ENCODE data around the gene PRKCQ.

Gene PRKCQ

GRCh38 chr10:6565588-6565987, 14.5 kb downstream of the PRKCQ start:
- DNase-seq = no peak

GRCh38 chr10:6564367-6564766, 15.7 kb downstream of the PRKCQ start:
- DNase-seq = no peak

DNA sequence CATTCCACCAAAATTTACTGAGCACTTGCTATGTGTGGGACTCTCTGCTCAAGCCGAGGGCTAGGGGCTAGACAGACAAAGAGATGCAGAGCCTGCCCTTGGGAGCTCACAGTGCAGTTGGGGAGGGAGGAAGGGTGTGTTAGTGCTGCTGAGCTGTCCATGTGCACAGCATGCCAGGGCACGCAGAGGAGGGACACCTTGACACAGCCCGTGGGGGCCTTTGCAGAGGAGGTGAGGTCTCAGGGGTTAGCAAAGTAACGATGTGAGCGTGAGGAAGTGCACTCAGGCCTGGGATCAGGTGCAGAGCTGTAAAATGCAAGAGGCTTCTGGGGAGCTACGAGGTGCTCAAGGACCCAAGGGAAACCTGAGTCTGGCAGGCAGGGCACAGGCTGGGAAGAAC, 16.3 kb downstream of the PRKCQ start:
- no peak for DNase-seq

GRCh38 chr10:6563075-6563474, 17.0 kb downstream of the PRKCQ start:
- no peak for DNase-seq

DNA sequence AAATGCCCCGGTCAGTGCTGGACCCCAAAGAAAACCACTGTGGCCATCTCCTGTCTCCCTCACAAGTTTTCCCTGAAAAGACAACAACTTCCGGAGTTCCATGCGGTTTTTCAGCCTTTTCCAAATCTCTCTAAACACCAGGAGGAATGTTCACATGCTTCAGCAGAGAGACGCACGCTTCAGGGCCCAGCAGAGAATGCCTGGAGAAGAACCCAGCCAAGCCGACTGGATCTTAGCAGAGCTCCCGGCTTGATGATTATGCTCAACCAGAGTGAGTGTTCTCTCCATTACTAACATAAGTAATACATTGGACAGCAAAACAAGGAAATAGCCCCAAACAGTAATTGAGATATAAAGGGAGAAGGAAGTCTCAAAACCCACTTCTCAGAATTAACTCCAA, 17.9 kb downstream of the PRKCQ start:
- DNase-seq = no peak

GRCh38 chr10:6561552-6561951, 18.5 kb downstream of the PRKCQ start:
- DNase-seq = no peak

DNA sequence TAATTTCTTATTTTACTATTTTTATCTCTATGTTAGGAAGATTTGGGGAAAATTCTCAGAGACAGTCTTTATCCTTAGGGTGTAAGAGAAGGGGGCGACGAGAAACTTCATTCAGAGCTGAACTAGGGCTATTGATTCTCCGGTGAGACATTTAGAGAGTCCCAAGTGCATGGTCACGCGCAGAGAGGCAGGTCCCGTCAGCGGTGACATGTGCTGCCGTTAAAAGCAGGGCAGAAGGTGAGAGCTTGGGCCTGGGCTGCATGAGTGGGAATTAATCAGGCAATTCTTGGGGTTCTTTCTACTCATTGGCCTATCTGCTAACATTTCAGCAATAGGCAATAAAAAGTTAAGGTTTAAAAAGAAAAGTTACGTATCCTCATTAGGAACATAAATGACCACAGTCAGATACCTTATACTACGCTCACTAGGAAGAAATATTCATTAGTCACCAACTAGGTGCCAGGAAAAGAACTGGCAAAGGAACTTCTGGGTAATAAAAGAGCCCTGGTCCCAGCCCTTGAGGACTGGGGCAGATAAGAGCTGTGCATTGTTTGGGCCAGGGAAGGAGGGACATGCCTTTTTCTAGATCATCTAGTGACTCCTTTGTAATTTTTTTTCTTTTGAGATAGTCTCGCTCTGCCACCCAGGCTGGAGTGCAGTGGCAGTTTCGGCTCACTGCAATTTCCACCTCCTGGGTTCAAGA, 21.2 kb downstream of the PRKCQ start:
- DNase-seq = no peak

GRCh38 chr10:6558272-6558671, 21.8 kb downstream of the PRKCQ start:
- DNase-seq = no peak

- DNase-seq = no peak
These were observed 26.1 kb downstream of the PRKCQ start for GRCh38 chr10:6553937-6554336.

DNA sequence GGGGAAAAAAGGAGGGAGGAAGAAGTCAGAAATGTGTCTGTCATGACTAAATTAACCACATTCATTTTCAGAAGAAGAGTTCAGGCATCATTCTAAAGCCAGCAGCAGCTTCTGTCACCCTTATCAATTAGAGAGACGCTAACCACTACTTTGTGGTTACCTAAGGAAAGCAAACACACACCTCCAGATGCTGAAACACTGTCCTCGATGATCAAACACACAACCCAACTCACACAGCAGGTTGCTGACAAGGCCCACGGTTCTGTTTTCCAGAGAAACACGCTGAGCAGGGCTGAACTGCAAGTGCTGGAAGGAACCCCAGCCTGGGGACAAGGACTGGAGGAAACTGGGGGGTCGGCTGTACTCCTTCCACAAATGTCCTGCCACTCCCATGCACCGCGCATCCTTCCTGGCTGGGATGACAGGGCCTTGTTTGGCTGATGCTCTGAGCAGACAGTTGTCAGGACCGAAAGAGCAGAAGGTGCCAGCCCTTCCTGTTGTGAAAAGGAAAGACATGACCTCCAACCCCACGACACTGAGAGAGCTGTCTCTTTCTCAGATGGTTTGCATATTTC, 36.6 kb downstream of the PRKCQ start:
- peak in 2 of 3 experiments; percentile 24 to 54 for DNase-seq

DNA sequence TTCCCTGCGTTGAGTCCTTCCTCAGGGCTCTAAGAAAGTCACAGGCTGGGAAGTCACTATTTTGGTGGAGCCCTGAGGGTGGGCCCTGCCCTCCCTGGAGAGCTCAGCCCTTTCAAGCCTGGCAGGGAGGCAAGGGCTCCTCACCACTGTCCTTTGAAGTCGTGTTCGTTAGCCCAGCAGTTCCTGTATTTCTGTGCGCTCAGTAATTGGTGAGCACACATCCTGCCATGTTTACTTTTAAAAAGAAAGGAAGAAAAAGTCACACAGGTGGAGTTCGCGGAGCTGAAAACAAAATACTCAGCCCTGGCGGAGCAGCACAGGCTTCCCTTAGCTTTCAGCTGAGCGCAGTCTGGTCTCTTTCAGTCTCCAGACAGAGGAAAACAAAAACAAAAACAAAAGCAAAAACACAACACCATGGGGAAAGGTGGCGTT, 37.1 kb downstream of the PRKCQ start:
- peak in 2 of 3 experiments; percentile 36 to 66 for DNase-seq

GRCh38 chr10:6539833-6540232, 40.2 kb downstream of the PRKCQ start:
- no peak for DNase-seq

DNA sequence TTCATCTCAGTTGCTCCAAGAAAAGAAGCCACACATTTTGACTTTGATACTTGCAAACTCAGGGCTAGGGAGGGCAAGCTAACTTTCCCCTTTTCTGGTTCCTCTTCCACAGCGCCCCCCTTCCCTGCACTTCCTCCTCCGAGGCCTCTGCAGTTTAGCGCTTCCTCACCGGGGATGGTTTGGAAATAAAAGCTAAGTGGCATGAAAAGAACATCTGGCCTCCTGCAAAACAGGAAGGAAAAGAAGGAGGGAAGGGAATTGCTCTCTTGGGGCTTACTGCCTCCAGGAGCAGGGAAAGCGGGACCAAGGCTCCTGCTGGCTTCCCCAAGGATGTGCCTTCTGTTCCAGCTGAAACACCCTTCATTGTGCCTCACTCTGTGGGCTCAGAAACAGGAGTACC, 42.3 kb downstream of the PRKCQ start:
- DNase-seq = no peak

GRCh38 chr10:6536102-6536501, 44.0 kb downstream of the PRKCQ start:
- DNase-seq = no peak

GRCh38 chr10:6535156-6535764, 44.8 kb downstream of the PRKCQ start:
- no peak for DNase-seq

GRCh38 chr10:6532321-6532720, 47.8 kb downstream of the PRKCQ start:
- DNase-seq = no peak

DNA sequence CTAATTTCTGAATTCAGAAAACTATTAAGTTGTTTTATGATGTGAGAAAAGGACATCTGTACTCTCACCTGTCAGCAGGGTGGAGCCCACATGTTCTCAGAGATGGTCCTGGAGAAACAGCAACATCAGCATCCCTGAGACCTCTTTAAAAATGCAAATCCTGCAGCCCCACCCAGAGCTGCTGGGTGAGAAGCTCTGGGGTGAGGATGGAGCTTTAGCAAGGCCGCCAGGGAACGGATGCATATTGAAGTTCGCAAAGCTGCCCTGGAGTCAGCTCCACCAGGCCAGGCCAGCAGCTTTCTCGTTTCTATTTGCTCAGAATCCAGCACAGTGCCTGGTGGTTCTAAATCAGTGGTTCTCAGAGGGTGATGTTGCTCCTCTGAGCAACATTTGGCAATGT, 49.1 kb downstream of the PRKCQ start:
- no peak for DNase-seq

GRCh38 chr10:6530211-6530840, 49.8 kb downstream of the PRKCQ start:
- DNase-seq = no peak

DNA sequence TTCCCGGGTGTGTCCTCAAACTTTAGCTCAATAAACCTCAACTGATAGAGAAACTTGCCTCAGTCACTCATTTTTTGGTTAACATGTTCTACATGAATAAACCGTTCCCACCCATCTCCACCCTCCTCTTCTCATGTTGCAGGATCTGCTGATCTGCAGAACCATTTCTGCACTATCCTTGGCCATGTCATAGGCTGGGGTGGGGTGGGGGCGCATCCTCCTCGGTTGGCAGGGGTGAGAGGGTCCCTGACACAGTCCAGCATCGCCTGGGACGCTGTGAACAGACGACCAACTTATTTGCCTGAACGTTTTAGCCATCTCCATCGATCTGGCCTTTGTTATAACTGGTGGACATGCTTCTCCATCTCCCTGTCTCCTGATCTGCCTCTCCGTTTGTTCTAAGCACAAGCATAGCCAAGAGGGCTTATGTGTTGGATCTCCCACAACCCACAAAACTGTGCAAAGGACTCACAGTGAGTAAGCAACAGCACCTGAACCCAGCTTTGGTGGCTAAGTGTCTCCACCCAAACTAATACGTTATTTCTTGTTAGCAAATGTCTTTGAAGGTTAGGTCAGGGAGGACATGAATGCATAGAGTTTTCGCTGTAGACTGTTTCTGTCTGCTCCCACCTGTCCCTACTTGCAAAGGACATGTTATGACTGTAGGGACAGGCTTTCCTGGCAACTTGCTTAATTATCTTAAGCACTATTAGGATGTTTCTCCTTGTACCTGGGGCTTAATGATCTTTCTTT, 51.7 kb downstream of the PRKCQ start:
- no peak for DNase-seq

DNA sequence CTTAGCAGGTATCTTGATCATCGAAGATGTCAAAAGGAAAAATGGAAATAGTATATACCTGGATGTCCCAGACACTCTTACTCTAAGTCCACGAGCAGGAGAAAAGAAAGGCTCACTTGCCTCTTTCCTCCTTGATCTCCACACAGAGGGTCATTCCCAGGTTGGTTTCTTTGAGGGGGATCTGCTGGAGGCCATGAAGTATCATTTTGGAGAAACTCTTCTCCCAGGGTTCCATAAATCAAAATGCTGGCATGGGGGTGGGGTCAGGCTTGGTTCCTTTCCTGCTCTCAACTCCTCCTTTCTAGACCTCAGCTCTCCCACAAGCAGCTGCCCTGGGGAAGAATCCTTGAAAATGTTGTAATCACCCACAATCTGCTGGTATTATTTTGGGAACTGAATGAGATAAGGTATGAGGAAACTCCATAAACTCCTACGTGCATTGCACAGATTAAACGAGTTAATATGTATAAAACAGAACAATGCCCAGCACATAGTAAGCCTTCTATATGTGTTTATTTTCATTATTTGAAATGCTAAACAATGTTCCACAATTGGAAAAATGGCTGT, 54.4 kb downstream of the PRKCQ start:
- DNase-seq = no peak

- DNase-seq = no peak
These were observed 57.8 kb downstream of the PRKCQ start for GRCh38 chr10:6522230-6522629.

DNA sequence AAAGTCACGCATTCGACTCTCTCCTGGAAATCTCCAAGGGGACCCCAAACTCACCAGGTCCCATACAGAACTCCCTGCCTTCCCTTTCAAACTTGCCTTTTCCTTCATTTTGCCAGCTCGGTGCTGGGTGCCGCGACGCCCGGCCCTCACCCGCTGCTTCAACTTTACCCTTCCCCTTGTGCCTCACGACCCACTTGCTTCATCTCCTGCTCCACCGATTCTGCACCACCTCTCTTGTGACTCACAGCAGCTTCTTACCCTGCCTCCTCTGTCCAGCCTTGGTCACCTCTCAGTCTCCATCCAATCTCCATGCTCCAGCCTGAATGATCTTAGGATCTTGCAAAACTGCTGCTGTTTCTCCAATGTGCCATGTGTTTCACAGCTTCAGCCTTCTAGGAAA, 59.9 kb downstream of the PRKCQ start:
- no peak for DNase-seq
